B cell (primary cell): ENCODE results near the gene SCRN1.

ENCODE experiments used
- EZH2 ChIP-seq: IDR thresholded peaks from 2 replicates; pipeline ENCODE4 v1.6.1; 2012; ENCODE audit warnings: borderline replicate concordance, low read depth, mild to moderate bottlenecking, moderate library complexity, low read length; ENCODE audit not compliant: insufficient read depth, poor library complexity, severe bottlenecking
- TF ChIP-seq, protein P1 (sequence below): fragments of 200-600 bp; IDR thresholded peaks from one replicate; pipeline ENCODE4 v1.8.0; 2022; ENCODE audit warnings: antibody characterized with exemption, mild to moderate bottlenecking

DNA sequence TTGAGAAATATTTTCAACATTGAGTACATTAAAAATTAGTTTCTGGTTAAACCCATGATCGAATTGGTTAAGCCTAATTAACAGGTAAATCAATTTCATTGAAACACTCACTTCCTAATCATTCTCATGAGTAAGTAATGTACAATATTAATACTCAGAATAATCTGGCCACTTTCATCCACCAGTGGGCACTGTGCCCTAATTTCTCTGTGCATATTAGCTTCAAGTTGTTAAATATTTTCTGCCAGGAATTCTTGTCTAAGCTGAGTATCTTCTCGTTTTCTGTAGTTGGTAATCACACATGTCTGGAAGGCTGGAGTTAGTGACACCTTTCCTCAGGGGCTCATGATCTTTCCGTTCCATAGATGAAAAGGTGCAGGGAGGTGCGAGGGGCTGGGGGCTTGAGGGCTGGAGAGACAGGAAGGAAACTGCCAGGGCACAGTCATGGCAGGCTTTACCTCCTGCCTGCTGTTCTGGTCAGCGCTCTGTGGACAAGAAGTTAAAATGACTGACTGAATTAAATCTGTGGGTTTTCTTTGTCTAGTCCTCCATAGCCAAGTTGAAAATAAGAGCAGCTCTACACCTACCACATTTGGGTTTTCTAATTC lies 111.4 kb downstream of the SCRN1 start:
- TF ChIP-seq, protein P1, sequence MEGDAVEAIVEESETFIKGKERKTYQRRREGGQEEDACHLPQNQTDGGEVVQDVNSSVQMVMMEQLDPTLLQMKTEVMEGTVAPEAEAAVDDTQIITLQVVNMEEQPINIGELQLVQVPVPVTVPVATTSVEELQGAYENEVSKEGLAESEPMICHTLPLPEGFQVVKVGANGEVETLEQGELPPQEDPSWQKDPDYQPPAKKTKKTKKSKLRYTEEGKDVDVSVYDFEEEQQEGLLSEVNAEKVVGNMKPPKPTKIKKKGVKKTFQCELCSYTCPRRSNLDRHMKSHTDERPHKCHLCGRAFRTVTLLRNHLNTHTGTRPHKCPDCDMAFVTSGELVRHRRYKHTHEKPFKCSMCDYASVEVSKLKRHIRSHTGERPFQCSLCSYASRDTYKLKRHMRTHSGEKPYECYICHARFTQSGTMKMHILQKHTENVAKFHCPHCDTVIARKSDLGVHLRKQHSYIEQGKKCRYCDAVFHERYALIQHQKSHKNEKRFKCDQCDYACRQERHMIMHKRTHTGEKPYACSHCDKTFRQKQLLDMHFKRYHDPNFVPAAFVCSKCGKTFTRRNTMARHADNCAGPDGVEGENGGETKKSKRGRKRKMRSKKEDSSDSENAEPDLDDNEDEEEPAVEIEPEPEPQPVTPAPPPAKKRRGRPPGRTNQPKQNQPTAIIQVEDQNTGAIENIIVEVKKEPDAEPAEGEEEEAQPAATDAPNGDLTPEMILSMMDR, result peak; percentile 77
- TF ChIP-seq EZH2, result no peak
